HepG2 (cell line): Measurements from ENCODE around the gene CCM2L. TPM values are rescaled to one million over a fixed set of nuclear protein-coding genes. Genes with fewer than 3 reads are reported as not detected.

ENCODE experiments used
- CCAR2 ChIP-seq: fragments of 200-400 bp; formaldehyde crosslinking; optimal IDR thresholded peaks from 2 replicates; pipeline ENCODE3; 2018; ENCODE audit warnings: low read depth, mild to moderate bottlenecking, low read length, moderate library complexity
- DR1 ChIP-seq: sonication (generic); formaldehyde crosslinking; IDR thresholded peaks from 2 replicates; pipeline ENCODE4 v1.8.0; 2021; ENCODE audit warnings: mild to moderate bottlenecking, missing genetic modification reagents, inconsistent platforms
- HNRNPK ChIP-seq: fragments of 200-400 bp; formaldehyde crosslinking; IDR thresholded peaks from 2 replicates; pipeline ENCODE4 v1.6.1; 2018; ENCODE audit warnings: low read length, low read depth, moderate library complexity, mild to moderate bottlenecking; ENCODE audit not compliant: poor library complexity, severe bottlenecking
- KDM2A ChIP-seq: sonication (generic); formaldehyde crosslinking; IDR thresholded peaks from 2 replicates; pipeline ENCODE4 v1.4.0; 2020; ENCODE audit warnings: low read depth, missing genetic modification reagents, borderline replicate concordance
- ZEB1 ChIP-seq: IDR thresholded peaks from 2 replicates; pipeline ENCODE4 v1.6.1; 2012; ENCODE audit warnings: mild to moderate bottlenecking, low read depth, inconsistent platforms; ENCODE audit not compliant: insufficient replicate concordance
- ZFAT ChIP-seq: sonication (generic); formaldehyde crosslinking; conservative IDR thresholded peaks from 2 replicates; pipeline ENCODE4 v1.8.1; 2023; ENCODE audit warnings: missing genetic modification reagents, inconsistent platforms
- ZFYVE20 ChIP-seq: sonication (generic); formaldehyde crosslinking; IDR thresholded peaks from 2 replicates; pipeline ENCODE4 v1.8.0; 2023; ENCODE audit warnings: low read depth, mild to moderate bottlenecking, moderate library complexity, missing genetic modification reagents, borderline replicate concordance
- ZNF260 ChIP-seq: sonication (generic); formaldehyde crosslinking; IDR thresholded peaks from 2 replicates; pipeline ENCODE4 v1.4.0; 2020; ENCODE audit warnings: missing genetic modification reagents, low read depth, mild to moderate bottlenecking, borderline replicate concordance
- ZNF441 ChIP-seq: sonication (generic); formaldehyde crosslinking; IDR thresholded peaks from 2 replicates; pipeline ENCODE4 v1.7.0; 2021; ENCODE audit warnings: missing genetic modification reagents, borderline replicate concordance
- ZNF556 ChIP-seq: sonication (generic); formaldehyde crosslinking; IDR thresholded peaks from 2 replicates; pipeline ENCODE4 v1.4.0; 2020; ENCODE audit warnings: mild to moderate bottlenecking, missing genetic modification reagents, borderline replicate concordance
- ZNF709 ChIP-seq: sonication (generic); formaldehyde crosslinking; IDR thresholded peaks from 2 replicates; pipeline ENCODE4 v1.5.0; 2020; ENCODE audit warnings: mild to moderate bottlenecking, missing genetic modification reagents
- polyA plus RNA-seq, 8 experiments: library from polyadenylated mRNA; depleted of rRNA in 3 of 8; stranded (reverse) in 7 of 8; unstranded in 1 of 8; fragments of >200 nt; fragmentation: Illumina TruSeq in 4 of 8; extraction: Trizol in 4 of 8; gene quantifications; 2 replicates each; pipeline versions ENCODE4 v1.2.1 to v1.2.3, GENCODE V29; 2011 to 2016; ENCODE audit warnings: low read depth in 4 of 8, missing spikeins in 1 of 8, mixed read lengths in 1 of 8; ENCODE audit not compliant: insufficient read depth in 1 of 8
- total RNA-seq, 5 experiments: library from RNA; depleted of rRNA; stranded (reverse); fragments of >200 nt; fragmentation: Illumina TruSeq; extraction: Trizol; gene quantifications; 2 replicates each; pipeline ENCODE4 v1.2.3, GENCODE V29; 2016; ENCODE audit warnings: low read depth in 1 of 5
- TF ChIP-seq, protein P1 (sequence below): sonication (generic); formaldehyde crosslinking; IDR thresholded peaks from 2 replicates; pipeline ENCODE4 v1.4.0; 2020; ENCODE audit warnings: missing genetic modification reagents
- TF ChIP-seq, protein P2 (sequence below): sonication (generic); formaldehyde crosslinking; IDR thresholded peaks from 2 replicates; pipeline ENCODE4 v1.4.0; 2020; ENCODE audit warnings: missing genetic modification reagents, borderline replicate concordance
- TF ChIP-seq, protein P3 (sequence below): sonication (generic); IDR thresholded peaks from 2 replicates; pipeline ENCODE4 v1.6.1; 2016; ENCODE audit warnings: low read depth, borderline replicate concordance
- TF ChIP-seq, protein P4 (sequence below): sonication (generic); formaldehyde crosslinking; IDR thresholded peaks from 2 replicates; pipeline ENCODE4 v1.8.0; 2022; ENCODE audit warnings: mild to moderate bottlenecking, missing genetic modification reagents, borderline replicate concordance
- TF ChIP-seq, protein P5 (sequence below): IDR thresholded peaks from 2 replicates; pipeline ENCODE4 v1.6.1; 2016; ENCODE audit warnings: low read depth, control low read depth
- TF ChIP-seq, protein P6 (sequence below): sonication (generic); formaldehyde crosslinking; IDR thresholded peaks from 2 replicates; pipeline ENCODE4 v1.4.0; 2020; ENCODE audit warnings: mild to moderate bottlenecking, missing genetic modification reagents

CCM2L gene
- total and polyA plus RNA-seq, 2 of the 13 experiments (the other 11 are each of a cell fraction or from before 2014, with no cell fraction given): 0.15 TPM; not detected in 1

DNA sequence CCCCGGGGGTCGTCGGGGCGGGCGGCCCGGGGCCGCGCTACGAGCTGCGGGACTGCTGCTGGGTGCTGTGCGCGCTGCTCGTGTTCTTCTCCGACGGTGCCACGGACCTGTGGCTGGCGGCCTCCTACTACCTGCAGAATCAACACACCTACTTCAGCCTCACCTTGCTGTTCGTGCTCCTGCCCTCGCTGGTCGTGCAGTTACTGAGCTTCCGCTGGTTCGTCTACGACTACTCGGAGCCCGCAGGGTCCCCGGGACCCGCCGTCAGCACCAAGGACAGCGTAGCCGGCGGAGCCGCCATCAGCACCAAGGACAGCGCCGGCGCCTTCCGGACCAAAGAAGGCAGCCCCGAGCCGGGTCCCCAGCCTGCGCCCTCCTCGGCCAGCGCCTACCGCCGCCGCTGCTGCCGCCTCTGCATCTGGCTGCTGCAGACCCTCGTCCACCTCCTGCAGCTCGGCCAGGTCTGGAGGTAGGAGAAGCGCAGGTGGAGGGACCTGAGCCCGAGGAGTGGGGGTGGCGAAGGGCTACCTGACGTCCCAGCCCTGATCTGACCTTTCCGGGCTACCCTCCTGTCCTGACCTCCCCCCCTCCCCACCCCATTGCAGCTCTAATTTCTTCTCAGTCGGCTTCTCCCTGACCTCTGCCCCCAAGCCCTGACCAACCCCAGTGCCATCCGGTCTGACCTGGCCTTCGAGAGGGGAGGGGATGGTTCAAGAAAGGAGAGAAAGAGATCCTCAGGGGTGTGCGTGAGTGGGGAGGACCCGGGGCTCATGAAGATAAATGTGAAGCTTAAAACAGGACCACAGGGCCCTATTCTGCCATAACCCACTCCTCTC is 41.7 kb upstream of the CCM2L start (continued):
- TF ChIP-seq, protein P1, sequence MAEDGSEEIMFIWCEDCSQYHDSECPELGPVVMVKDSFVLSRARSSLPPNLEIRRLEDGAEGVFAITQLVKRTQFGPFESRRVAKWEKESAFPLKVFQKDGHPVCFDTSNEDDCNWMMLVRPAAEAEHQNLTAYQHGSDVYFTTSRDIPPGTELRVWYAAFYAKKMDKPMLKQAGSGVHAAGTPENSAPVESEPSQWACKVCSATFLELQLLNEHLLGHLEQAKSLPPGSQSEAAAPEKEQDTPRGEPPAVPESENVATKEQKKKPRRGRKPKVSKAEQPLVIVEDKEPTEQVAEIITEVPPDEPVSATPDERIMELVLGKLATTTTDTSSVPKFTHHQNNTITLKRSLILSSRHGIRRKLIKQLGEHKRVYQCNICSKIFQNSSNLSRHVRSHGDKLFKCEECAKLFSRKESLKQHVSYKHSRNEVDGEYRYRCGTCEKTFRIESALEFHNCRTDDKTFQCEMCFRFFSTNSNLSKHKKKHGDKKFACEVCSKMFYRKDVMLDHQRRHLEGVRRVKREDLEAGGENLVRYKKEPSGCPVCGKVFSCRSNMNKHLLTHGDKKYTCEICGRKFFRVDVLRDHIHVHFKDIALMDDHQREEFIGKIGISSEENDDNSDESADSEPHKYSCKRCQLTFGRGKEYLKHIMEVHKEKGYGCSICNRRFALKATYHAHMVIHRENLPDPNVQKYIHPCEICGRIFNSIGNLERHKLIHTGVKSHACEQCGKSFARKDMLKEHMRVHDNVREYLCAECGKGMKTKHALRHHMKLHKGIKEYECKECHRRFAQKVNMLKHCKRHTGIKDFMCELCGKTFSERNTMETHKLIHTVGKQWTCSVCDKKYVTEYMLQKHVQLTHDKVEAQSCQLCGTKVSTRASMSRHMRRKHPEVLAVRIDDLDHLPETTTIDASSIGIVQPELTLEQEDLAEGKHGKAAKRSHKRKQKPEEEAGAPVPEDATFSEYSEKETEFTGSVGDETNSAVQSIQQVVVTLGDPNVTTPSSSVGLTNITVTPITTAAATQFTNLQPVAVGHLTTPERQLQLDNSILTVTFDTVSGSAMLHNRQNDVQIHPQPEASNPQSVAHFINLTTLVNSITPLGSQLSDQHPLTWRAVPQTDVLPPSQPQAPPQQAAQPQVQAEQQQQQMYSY (CRISPR knock-in tag): peak; percentile 97
- TF ChIP-seq KDM2A (CRISPR knock-in tag) (peak; percentile 100), HNRNPK (peak; percentile 78), ZNF556 (CRISPR knock-in tag) (peak; percentile 100), ZNF260 (CRISPR knock-in tag) (peak; percentile 100), ZEB1 (no peak), DR1 (CRISPR knock-in tag) (peak; percentile 100), ZFAT (peak; percentile 99), ZNF709 (CRISPR knock-in tag) (peak; percentile 100), ZNF441 (CRISPR knock-in tag) (peak; percentile 100), CCAR2 (no peak), ZFYVE20 (CRISPR knock-in tag) (peak; percentile 100)
- TF ChIP-seq, protein P2, sequence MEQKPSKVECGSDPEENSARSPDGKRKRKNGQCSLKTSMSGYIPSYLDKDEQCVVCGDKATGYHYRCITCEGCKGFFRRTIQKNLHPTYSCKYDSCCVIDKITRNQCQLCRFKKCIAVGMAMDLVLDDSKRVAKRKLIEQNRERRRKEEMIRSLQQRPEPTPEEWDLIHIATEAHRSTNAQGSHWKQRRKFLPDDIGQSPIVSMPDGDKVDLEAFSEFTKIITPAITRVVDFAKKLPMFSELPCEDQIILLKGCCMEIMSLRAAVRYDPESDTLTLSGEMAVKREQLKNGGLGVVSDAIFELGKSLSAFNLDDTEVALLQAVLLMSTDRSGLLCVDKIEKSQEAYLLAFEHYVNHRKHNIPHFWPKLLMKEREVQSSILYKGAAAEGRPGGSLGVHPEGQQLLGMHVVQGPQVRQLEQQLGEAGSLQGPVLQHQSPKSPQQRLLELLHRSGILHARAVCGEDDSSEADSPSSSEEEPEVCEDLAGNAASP (CRISPR knock-in tag): peak; percentile 100
- TF ChIP-seq, protein P3, sequence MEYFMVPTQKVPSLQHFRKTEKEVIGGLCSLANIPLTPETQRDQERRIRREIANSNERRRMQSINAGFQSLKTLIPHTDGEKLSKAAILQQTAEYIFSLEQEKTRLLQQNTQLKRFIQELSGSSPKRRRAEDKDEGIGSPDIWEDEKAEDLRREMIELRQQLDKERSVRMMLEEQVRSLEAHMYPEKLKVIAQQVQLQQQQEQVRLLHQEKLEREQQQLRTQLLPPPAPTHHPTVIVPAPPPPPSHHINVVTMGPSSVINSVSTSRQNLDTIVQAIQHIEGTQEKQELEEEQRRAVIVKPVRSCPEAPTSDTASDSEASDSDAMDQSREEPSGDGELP: peak; percentile 48; the same call in 1 of the 2 replicates
- TF ChIP-seq, protein P4, sequence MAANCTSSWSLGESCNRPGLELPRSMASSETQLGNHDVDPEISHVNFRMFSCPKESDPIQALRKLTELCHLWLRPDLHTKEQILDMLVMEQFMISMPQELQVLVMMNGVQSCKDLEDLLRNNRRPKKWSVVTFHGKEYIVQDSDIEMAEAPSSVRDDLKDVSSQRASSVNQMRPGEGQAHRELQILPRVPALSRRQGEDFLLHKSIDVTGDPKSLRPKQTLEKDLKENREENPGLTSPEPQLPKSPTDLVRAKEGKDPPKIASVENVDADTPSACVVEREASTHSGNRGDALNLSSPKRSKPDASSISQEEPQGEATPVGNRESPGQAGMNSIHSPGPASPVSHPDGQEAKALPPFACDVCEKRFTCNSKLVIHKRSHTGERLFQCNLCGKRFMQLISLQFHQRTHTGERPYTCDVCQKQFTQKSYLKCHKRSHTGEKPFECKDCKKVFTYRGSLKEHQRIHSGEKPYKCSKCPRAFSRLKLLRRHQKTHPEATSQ (CRISPR knock-in tag): peak; percentile 100
- TF ChIP-seq, protein P5, sequence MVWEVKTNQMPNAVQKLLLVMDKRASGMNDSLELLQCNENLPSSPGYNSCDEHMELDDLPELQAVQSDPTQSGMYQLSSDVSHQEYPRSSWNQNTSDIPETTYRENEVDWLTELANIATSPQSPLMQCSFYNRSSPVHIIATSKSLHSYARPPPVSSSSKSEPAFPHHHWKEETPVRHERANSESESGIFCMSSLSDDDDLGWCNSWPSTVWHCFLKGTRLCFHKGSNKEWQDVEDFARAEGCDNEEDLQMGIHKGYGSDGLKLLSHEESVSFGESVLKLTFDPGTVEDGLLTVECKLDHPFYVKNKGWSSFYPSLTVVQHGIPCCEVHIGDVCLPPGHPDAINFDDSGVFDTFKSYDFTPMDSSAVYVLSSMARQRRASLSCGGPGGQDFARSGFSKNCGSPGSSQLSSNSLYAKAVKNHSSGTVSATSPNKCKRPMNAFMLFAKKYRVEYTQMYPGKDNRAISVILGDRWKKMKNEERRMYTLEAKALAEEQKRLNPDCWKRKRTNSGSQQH (CRISPR knock-in tag): peak; percentile 100
- TF ChIP-seq, protein P6, sequence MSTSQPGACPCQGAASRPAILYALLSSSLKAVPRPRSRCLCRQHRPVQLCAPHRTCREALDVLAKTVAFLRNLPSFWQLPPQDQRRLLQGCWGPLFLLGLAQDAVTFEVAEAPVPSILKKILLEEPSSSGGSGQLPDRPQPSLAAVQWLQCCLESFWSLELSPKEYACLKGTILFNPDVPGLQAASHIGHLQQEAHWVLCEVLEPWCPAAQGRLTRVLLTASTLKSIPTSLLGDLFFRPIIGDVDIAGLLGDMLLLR (CRISPR knock-in tag): peak; percentile 100
